Omental fat pad (tissue), 4 donors: ENCODE data around the gene SFXN3. TPM values are rescaled to one million over a fixed set of nuclear protein-coding genes. Genes with fewer than 3 reads are reported as not detected.

Experiments
- ATAC-seq: fragments of 150-250 bp; one replicate; pipeline ENCODE4 v1.9.1; 2016; ENCODE audit warnings: mild to moderate bottlenecking, moderate library complexity; ENCODE audit not compliant: low FRiP score
- DNase-seq: peaks from one replicate; pipeline ENCODE4 v3.0.0-alpha.2; 2019; ENCODE audit warnings: low spot score
- total RNA-seq, 4 donors: library from RNA; depleted of rRNA; stranded (reverse); fragments of >200 nt; gene quantifications; one replicate each; pipeline ENCODE4 v1.1.0, GENCODE V29; 2016
- TF ChIP-seq, protein P1 (sequence below), 3 donors: fragments of 450-650 bp; IDR thresholded peaks; one replicate each; pipeline ENCODE4 v1.5.1; 2016 to 2017; ENCODE audit warnings: antibody characterized with exemption in 3 of 3, mild to moderate bottlenecking in 3 of 3, moderate library complexity in 2 of 3

SFXN3 gene
- total RNA-seq, 4 donors from 2014 or later: 54.8 to 97.3 (median 71.2) TPM

DNA sequence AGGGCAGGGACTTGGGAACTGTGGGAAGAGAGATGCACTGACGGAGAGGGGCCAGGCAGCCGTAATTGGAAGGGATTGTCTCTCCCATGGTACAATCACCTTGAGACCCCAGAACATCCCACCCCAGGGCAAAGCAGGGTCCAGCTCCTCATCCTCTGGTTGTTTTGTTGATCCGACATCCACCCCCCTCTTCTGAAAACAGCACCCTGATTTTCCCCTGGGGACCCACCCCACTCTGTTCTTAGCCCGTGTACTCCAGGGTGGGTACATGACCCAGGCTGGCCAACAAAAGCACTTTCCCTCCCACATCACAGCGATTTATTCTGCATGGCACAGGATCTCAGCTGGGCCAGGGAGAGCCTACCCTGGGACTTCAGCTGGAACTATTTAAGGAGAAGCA is 14.2 kb upstream of the SFXN3 start:
- DNase-seq (no peak), ATAC-seq (no peak)
- TF ChIP-seq, protein P1, sequence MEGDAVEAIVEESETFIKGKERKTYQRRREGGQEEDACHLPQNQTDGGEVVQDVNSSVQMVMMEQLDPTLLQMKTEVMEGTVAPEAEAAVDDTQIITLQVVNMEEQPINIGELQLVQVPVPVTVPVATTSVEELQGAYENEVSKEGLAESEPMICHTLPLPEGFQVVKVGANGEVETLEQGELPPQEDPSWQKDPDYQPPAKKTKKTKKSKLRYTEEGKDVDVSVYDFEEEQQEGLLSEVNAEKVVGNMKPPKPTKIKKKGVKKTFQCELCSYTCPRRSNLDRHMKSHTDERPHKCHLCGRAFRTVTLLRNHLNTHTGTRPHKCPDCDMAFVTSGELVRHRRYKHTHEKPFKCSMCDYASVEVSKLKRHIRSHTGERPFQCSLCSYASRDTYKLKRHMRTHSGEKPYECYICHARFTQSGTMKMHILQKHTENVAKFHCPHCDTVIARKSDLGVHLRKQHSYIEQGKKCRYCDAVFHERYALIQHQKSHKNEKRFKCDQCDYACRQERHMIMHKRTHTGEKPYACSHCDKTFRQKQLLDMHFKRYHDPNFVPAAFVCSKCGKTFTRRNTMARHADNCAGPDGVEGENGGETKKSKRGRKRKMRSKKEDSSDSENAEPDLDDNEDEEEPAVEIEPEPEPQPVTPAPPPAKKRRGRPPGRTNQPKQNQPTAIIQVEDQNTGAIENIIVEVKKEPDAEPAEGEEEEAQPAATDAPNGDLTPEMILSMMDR (IDR thresholded peaks at IDR 0.05): no peak

DNA sequence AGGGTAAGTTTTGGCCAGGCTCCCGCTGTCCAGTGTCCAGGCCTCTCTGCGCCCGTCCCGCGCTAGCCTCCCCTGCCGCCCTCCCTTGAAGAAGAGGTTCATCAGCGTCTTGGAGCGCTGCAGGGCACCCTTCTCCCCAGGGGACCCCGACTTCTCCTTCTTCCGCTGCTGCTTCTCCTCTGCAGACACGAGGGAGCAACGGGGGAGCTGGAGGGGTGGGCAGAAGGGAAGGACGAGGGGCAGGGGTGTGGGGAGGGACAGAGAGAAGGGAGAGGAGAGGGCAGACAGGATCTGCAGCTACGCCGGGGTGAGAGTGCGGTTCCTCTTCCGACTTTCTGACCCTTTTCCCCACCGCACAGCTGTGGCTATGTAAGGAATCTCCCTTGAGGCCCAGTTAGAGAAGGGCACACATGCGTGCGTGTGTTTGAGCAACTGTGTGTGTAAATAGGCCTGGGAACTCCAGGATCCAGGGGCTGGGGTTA is 12.9 kb upstream of the SFXN3 start:
- TF ChIP-seq, protein P1 (IDR thresholded peaks at IDR 0.05): no peak
- no peak for DNase-seq
- no peak for ATAC-seq

DNA sequence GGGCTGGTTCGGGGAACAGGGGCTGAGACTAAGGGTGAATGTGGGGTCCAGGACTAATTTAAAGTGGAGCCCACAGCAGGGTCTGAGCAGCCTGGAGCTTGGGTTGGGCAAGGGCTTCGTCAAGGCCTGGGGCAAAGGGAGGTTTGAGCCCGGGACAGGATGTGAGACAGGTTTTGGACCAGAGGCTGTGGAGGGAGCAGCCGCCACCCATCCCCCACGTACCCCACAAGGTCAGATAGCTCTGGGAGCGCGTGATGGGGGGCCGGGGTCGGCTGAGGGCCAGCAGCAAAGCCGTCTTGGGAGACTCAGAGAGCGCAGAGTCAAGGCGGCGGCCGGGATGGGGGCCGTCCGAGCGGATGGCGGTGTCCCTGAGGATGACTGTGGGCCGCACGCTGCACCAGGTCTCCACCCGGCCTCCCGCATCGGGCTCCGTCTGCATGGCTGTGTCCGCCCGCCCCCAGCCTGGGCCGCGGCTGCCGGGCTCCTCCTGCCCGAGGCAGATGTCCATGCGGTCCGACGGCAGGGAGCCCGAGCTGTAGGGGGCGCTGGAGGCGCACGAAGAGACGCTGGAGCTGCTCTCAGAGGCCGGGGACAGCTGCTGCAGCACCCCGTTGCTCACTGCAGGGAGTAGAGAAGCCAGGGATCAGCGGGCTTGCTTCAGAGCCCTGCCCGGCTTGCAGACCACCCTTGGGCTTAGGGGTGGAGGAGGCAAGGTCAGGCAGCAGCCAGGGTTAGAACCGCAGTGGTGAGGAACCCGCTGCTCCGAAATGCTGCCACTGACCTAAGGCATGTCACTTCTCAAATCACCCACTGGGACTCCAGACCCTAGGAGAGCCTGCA is 12.2 kb upstream of the SFXN3 start:
- TF ChIP-seq, protein P1 (IDR thresholded peaks at IDR 0.05): peak in 1 of 3 donors; percentile 25
- DNase-seq: peak; percentile 81
- peak; percentile 70 for ATAC-seq

DNA sequence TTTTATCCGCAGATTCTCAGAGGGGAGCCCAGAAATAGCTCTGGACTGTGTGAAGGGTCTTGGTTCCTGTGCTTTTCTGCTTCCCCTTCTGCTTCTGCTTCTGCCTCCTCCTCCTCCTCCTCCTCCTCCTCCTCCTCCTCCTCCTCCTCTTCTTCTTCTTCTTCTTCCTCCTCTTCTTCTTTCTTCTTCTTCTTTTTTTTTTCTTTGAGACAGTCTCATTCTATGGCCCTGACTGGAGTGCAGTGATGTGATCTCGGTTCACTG is 11.7 kb upstream of the SFXN3 start:
- TF ChIP-seq, protein P1 (IDR thresholded peaks at IDR 0.05): no peak
- no peak for DNase-seq
- no peak for ATAC-seq

DNA sequence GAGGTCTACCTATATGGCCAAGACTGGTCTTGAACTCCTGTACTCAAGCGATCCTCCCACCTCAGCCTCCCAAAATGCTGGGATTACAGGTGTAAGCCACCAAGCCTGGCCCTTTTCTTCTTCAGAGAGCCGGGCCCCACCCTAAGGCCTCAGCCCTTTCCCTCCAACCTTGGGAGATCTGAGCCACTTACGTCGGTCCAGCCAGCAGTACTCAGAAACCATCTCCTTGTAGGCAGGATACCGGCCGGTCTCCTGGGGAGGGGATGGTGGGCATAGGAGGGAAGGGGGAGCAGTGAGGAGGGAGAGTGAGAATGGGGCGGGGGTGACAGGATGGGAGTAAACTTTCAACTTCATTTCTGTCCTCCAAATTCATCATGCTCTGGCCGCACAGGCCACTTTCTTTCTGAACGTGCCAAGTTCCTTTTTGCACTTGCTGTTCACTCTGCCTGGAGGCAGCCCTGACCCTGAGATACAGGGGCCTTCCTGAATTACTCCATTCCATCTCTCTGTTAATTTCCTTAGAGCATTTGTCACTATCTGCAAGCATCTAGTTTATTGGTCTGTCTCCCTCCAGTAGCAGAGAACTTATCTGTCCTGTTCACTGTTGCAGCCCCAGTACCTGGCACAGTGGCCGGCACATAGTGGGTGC is 10.5 kb upstream of the SFXN3 start:
- TF ChIP-seq, protein P1 (IDR thresholded peaks at IDR 0.05): no peak
- DNase-seq: no peak
- ATAC-seq: no peak

DNA sequence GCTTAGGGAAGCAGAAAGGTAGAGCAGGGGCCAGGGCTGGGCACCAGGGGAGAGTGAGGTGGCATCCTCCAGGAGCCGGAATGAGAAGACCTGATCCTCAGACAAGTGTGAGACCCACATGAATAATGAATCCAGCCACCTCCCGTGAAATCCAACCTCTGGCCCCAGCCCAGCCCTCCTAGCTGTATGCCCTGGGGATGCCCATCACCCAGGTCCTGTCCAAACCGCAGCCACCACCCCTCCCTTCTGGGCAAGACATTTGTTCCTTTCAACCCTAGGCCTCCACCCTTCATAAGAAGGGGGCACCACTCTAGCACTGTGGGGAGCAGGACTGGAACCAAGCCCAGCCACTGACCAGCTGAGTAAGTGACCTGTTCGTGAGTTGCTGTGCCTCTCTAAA is 9.8 kb upstream of the SFXN3 start:
- DNase-seq: no peak
- no peak for ATAC-seq
- TF ChIP-seq, protein P1 (IDR thresholded peaks at IDR 0.05): no peak
